Effector memory CD8-positive, alpha-beta T cell (primary cell): ENCODE results near the gene CLPTM1L.
A peak's percentile ranks its signal among the peaks of the same experiment; 100 is the strongest.
"Not testable (repeated sequence)": the region's sequence is repeated elsewhere in the genome, so short reads cannot be mapped to it uniquely, and the experiment has no call there.

ENCODE experiments used
- ATAC-seq: fragments of 150-1000 bp; cut with Tn5 transposase; replicated peaks from 2 replicates; pipeline ENCODE4 v1.10.0; 2021; ENCODE audit warnings: mild to moderate bottlenecking, moderate library complexity
- DNase-seq, 3 experiments: peaks; one replicate each; pipeline ENCODE4 v3.0.0; 2021
- H3K27ac Mint-ChIP-seq, 2 donors: one replicate each; pipeline ENCODE4 v1.8.0; 2022; ENCODE audit warnings: mild to moderate bottlenecking in 2 of 2, mixed read lengths in 2 of 2, moderate library complexity in 2 of 2
- H3K27me3 Mint-ChIP-seq, 2 donors: one replicate each; pipeline ENCODE4 v1.8.0; 2022; ENCODE audit warnings: mixed read lengths in 2 of 2
- H3K36me3 Mint-ChIP-seq: one replicate; pipeline ENCODE4 v1.8.0; 2022; ENCODE audit warnings: mild to moderate bottlenecking, moderate library complexity, mixed read lengths; ENCODE audit not compliant: insufficient read depth
- H3K4me1 Mint-ChIP-seq, 2 donors: one replicate each; pipeline ENCODE4 v1.8.0; 2022; ENCODE audit warnings: low read depth in 2 of 2, mixed read lengths in 2 of 2
- H3K4me3 Mint-ChIP-seq, 2 donors: one replicate each; pipeline ENCODE4 v1.8.0; 2022; ENCODE audit warnings: mild to moderate bottlenecking in 2 of 2, mixed read lengths in 2 of 2, moderate library complexity in 2 of 2
- H3K9me3 Mint-ChIP-seq, 2 donors: one replicate each; pipeline ENCODE4 v1.8.0; 2022; ENCODE audit warnings: mixed read lengths in 2 of 2

The CLPTM1L gene

GRCh38 chr5:1375871-1376810 is 31.2 kb upstream of the CLPTM1L start:
- no peak for DNase-seq
- no peak overlapping the region for H3K4me3 Mint-ChIP-seq

GRCh38 chr5:1374679-1375055 is 29.8 kb upstream of the CLPTM1L start:
- Mint-ChIP-seq H3K9me3 (no peaks in the 10 kb centered on the region), H3K4me1 (peaks cover 15 to 18% of the 10 kb centered on the region in 2 donors)
- no peak for ATAC-seq

More at GRCh38 chr5:1375871-1376810, 31.2 kb upstream of the CLPTM1L start:
- H3K27me3 Mint-ChIP-seq: no peaks in the 10 kb centered on the region
- H3K9me3 Mint-ChIP-seq: no peaks in the 10 kb centered on the region
- H3K36me3 Mint-ChIP-seq: no peaks in the 10 kb centered on the region
- ATAC-seq: no peak
- no peak overlapping the region for H3K27ac Mint-ChIP-seq
- peaks cover 17 to 27% of the 10 kb centered on the region in 2 donors for H3K4me1 Mint-ChIP-seq

GRCh38 chr5:1374030-1374678 is 29.3 kb upstream of the CLPTM1L start:
- H3K4me1 Mint-ChIP-seq: peaks cover 15 to 19% of the 10 kb centered on the region in 2 donors
- H3K9me3 Mint-ChIP-seq: no peaks in the 10 kb centered on the region
- H3K36me3 Mint-ChIP-seq: no peaks in the 10 kb centered on the region
- peak; percentile 89 for ATAC-seq
- H3K27me3 Mint-ChIP-seq: no peaks in the 10 kb centered on the region
- peak overlapping the region in 1 of 2 donors; percentile 43 for H3K4me3 Mint-ChIP-seq
- peak overlapping the region; percentile 62 to 71 for H3K27ac Mint-ChIP-seq
- peak; percentile 35 to 48 (median 39) for DNase-seq

More at GRCh38 chr5:1374679-1375055, 29.8 kb upstream of the CLPTM1L start:
- Mint-ChIP-seq H3K4me3 (peak overlapping the region in 1 of 2 donors; percentile 43), H3K36me3 (no peaks in the 10 kb centered on the region), H3K27ac (peak overlapping the region; percentile 62 to 71), H3K27me3 (no peaks in the 10 kb centered on the region)
- no peak for DNase-seq

- ATAC-seq, H3K36me3 Mint-ChIP-seq, H3K9me3 Mint-ChIP-seq: not testable (repeated sequence)
Measured at GRCh38 chr5:1371972-1372342, 27.1 kb upstream of the CLPTM1L start.

GRCh38 chr5:1371218-1371971 is 26.5 kb upstream of the CLPTM1L start:
- no peaks in the 10 kb centered on the region for H3K9me3 Mint-ChIP-seq
- H3K4me3 Mint-ChIP-seq: no peak overlapping the region
- H3K27me3 Mint-ChIP-seq: peaks cover under 1 to 9% of the 10 kb centered on the region in 2 donors
- peaks cover 15 to 22% of the 10 kb centered on the region in 2 donors for H3K4me1 Mint-ChIP-seq
- no peak for ATAC-seq
- DNase-seq: no peak
- H3K27ac Mint-ChIP-seq: no peak overlapping the region
- no peaks in the 10 kb centered on the region for H3K36me3 Mint-ChIP-seq

More at GRCh38 chr5:1371972-1372342, 27.1 kb upstream of the CLPTM1L start:
- not testable (repeated sequence) for H3K27me3 Mint-ChIP-seq, H3K27ac Mint-ChIP-seq, DNase-seq, H3K4me3 Mint-ChIP-seq
- peaks cover 15 to 22% of the 10 kb centered on the region in 2 donors for H3K4me1 Mint-ChIP-seq

- peaks cover 6 to 17% of the 10 kb centered on the region in 2 donors for H3K27me3 Mint-ChIP-seq
- H3K9me3 Mint-ChIP-seq: no peaks in the 10 kb centered on the region
- peaks cover 15 to 22% of the 10 kb centered on the region in 2 donors for H3K4me1 Mint-ChIP-seq
- H3K27ac Mint-ChIP-seq: no peak overlapping the region
- H3K4me3 Mint-ChIP-seq: no peak overlapping the region
- DNase-seq: no peak
- H3K36me3 Mint-ChIP-seq: no peaks in the 10 kb centered on the region
- ATAC-seq: no peak
Measured at GRCh38 chr5:1370006-1370405, 25.1 kb upstream of the CLPTM1L start.

- peaks cover 14 to 28% of the 10 kb centered on the region in 2 donors for H3K27me3 Mint-ChIP-seq
- H3K36me3 Mint-ChIP-seq: no peaks in the 10 kb centered on the region
- H3K27ac Mint-ChIP-seq: no peak overlapping the region
- no peak overlapping the region for H3K4me3 Mint-ChIP-seq
- H3K4me1 Mint-ChIP-seq: peaks cover 5 to 16% of the 10 kb centered on the region in 2 donors
- DNase-seq (no peak), ATAC-seq (no peak)
- H3K9me3 Mint-ChIP-seq: no peaks in the 10 kb centered on the region
Measured at GRCh38 chr5:1368756-1369155, 23.9 kb upstream of the CLPTM1L start.

- no peaks in the 10 kb centered on the region for H3K9me3 Mint-ChIP-seq
Measured at GRCh38 chr5:1368236-1368635, 23.3 kb upstream of the CLPTM1L start.

GRCh38 chr5:1367149-1367548 is 22.2 kb upstream of the CLPTM1L start:
- no peak for DNase-seq
- H3K9me3 Mint-ChIP-seq: no peaks in the 10 kb centered on the region
- no peak overlapping the region for H3K4me3 Mint-ChIP-seq
- no peak for ATAC-seq
- no peaks in the 10 kb centered on the region for H3K36me3 Mint-ChIP-seq
- H3K27me3 Mint-ChIP-seq: peaks cover 28 to 44% of the 10 kb centered on the region in 2 donors
- no peak overlapping the region for H3K27ac Mint-ChIP-seq
- H3K4me1 Mint-ChIP-seq: peaks cover 0 to 4% of the 10 kb centered on the region in 2 donors

More at GRCh38 chr5:1368236-1368635, 23.3 kb upstream of the CLPTM1L start:
- Mint-ChIP-seq H3K4me1 (peaks cover 2 to 10% of the 10 kb centered on the region in 2 donors), H3K36me3 (no peaks in the 10 kb centered on the region), H3K27ac (peak overlapping the region in 1 of 2 donors; percentile 42), H3K4me3 (no peak overlapping the region), H3K27me3 (peaks cover 19 to 33% of the 10 kb centered on the region in 2 donors)
- DNase-seq (no peak), ATAC-seq (no peak)

GRCh38 chr5:1366514-1366913 is 21.6 kb upstream of the CLPTM1L start:
- no peak overlapping the region for H3K4me3 Mint-ChIP-seq
- no peak for ATAC-seq
- no peaks in the 10 kb centered on the region for H3K9me3 Mint-ChIP-seq

GRCh38 chr5:1364211-1364610 is 19.3 kb upstream of the CLPTM1L start:
- no peaks in the 10 kb centered on the region for H3K36me3 Mint-ChIP-seq
- no peak overlapping the region for H3K4me3 Mint-ChIP-seq
- DNase-seq: no peak
- peaks cover 45 to 60% of the 10 kb centered on the region in 2 donors for H3K27me3 Mint-ChIP-seq
- no peak for ATAC-seq
- H3K4me1 Mint-ChIP-seq: peaks cover 0 to 4% of the 10 kb centered on the region in 2 donors
- H3K9me3 Mint-ChIP-seq: no peaks in the 10 kb centered on the region
- no peak overlapping the region for H3K27ac Mint-ChIP-seq

More at GRCh38 chr5:1366514-1366913, 21.6 kb upstream of the CLPTM1L start:
- DNase-seq: no peak
- Mint-ChIP-seq H3K27ac (no peak overlapping the region), H3K4me1 (peaks cover 0 to 4% of the 10 kb centered on the region in 2 donors), H3K36me3 (no peaks in the 10 kb centered on the region), H3K27me3 (peaks cover 33 to 50% of the 10 kb centered on the region in 2 donors)

- no peaks in the 10 kb centered on the region for H3K36me3 Mint-ChIP-seq
- no peak for ATAC-seq
- no peaks in the 10 kb centered on the region for H3K9me3 Mint-ChIP-seq
- no peak overlapping the region for H3K4me3 Mint-ChIP-seq
- peaks cover 45 to 63% of the 10 kb centered on the region in 2 donors for H3K27me3 Mint-ChIP-seq
- no peak overlapping the region for H3K27ac Mint-ChIP-seq
- no peaks in the 10 kb centered on the region for H3K4me1 Mint-ChIP-seq
- DNase-seq: no peak
Measured at GRCh38 chr5:1363581-1363980, 18.7 kb upstream of the CLPTM1L start.

- H3K4me3 Mint-ChIP-seq: no peak overlapping the region
- DNase-seq (no peak), ATAC-seq (no peak)
- H3K4me1 Mint-ChIP-seq: no peaks in the 10 kb centered on the region
- H3K27ac Mint-ChIP-seq: no peak overlapping the region
- H3K36me3 Mint-ChIP-seq: no peaks in the 10 kb centered on the region
- peaks cover 49 to 67% of the 10 kb centered on the region in 2 donors for H3K27me3 Mint-ChIP-seq
- H3K9me3 Mint-ChIP-seq: no peaks in the 10 kb centered on the region
Measured at GRCh38 chr5:1363160-1363559, 18.3 kb upstream of the CLPTM1L start.
